Liver (tissue), 9 donors: ENCODE measurements around the gene CACNA1A. TPM values are rescaled to one million over a fixed set of nuclear protein-coding genes. Genes with fewer than 3 reads are reported as not detected.

Source experiments
- DNase-seq: peaks from one replicate; pipeline ENCODE4 v3.0.0-alpha.2; 2017; ENCODE audit warnings: low spot score
- H3K27ac ChIP-seq, 2 donors: one replicate each; pipeline ENCODE4 v1.7.0; 2013; ENCODE audit warnings: inconsistent platforms in 2 of 2, low read length in 2 of 2, control low read depth in 1 of 2, low read depth in 1 of 2, mild to moderate bottlenecking in 1 of 2
- H3K27me3 ChIP-seq, 4 donors: one replicate each; pipeline versions ENCODE4 v1.6.1 to v1.7.0; 2013; ENCODE audit warnings: low read length in 3 of 4, inconsistent platforms in 1 of 4, mild to moderate bottlenecking in 1 of 4, moderate library complexity in 1 of 4; ENCODE audit not compliant: control insufficient read depth in 4 of 4, insufficient read depth in 4 of 4
- H3K36me3 ChIP-seq, 4 donors: one replicate each; pipeline versions ENCODE4 v1.6.1 to v1.7.0; 2013; ENCODE audit warnings: low read length in 3 of 4, mild to moderate bottlenecking in 3 of 4, low read depth in 1 of 4, moderate library complexity in 1 of 4; ENCODE audit not compliant: control insufficient read depth in 4 of 4, insufficient read depth in 3 of 4
- H3K4me1 ChIP-seq, 4 donors: one replicate each; pipeline versions ENCODE4 v1.6.1 to v1.7.0; 2013; ENCODE audit warnings: low read length in 3 of 4, mild to moderate bottlenecking in 3 of 4, moderate library complexity in 1 of 4; ENCODE audit not compliant: control insufficient read depth in 4 of 4, insufficient read depth in 4 of 4
- H3K4me3 ChIP-seq, 3 donors: one replicate each; pipeline versions ENCODE4 v1.6.1 to v1.7.0; 2013; ENCODE audit warnings: low read length in 3 of 3, control low read depth in 1 of 3, low read depth in 1 of 3, mild to moderate bottlenecking in 1 of 3
- H3K9ac ChIP-seq, 2 donors: one replicate each; pipeline ENCODE4 v1.7.0; 2013; ENCODE audit warnings: low read length in 2 of 2, mild to moderate bottlenecking in 2 of 2, moderate library complexity in 2 of 2, control low read depth in 1 of 2, low read depth in 1 of 2
- H3K9me3 ChIP-seq, 4 donors: one replicate each; pipeline versions ENCODE4 v1.6.1 to v1.7.0; 2013; ENCODE audit warnings: low read length in 3 of 4; ENCODE audit not compliant: control insufficient read depth in 4 of 4
- CTCF ChIP-seq: fragments of 150-350 bp; IDR thresholded peaks from 2 replicates; pipeline ENCODE4 v1.5.1; 2017; ENCODE audit warnings: improper control_type of control experiment, low read depth, low read length; ENCODE audit not compliant: missing input control
- GABPA ChIP-seq, 2 donors: IDR thresholded peaks in 1 of 2; conservative IDR thresholded peaks in 1 of 2; 2 replicates each; pipeline ENCODE4 v1.6.1; 2016; ENCODE audit warnings: antibody characterized with exemption in 2 of 2, mild to moderate bottlenecking in 1 of 2, moderate library complexity in 1 of 2
- HNF4G ChIP-seq: IDR thresholded peaks from 2 replicates; pipeline ENCODE4 v1.6.1; 2016; ENCODE audit warnings: antibody characterized with exemption
- JUND ChIP-seq, 2 donors: IDR thresholded peaks; 2 replicates each; pipeline ENCODE4 v1.6.1; 2016; ENCODE audit warnings: antibody characterized with exemption in 2 of 2
- SP1 ChIP-seq: IDR thresholded peaks from 2 replicates; pipeline ENCODE4 v1.6.1; 2018; ENCODE audit warnings: antibody characterized with exemption, mild to moderate bottlenecking
- TAF1 ChIP-seq: conservative IDR thresholded peaks from 2 replicates; pipeline ENCODE4 v1.6.1; 2016; ENCODE audit warnings: antibody characterized with exemption, mild to moderate bottlenecking
- WGBS: extraction: QIAGEN DNeasy Blood & Tissue Kit; methylation state at CpG from one replicate; pipeline ENCODE4 v1.1.7; 2013; 5-methylcytosine and 5-hydroxymethylcytosine counted together
- polyA plus RNA-seq, 2 donors: library from polyadenylated mRNA; stranded (reverse) in 1 of 2; unstranded in 1 of 2; fragments of 200-250 nt in 1 of 2; fragments of >200 nt in 1 of 2; fragmentation: Nextera tagmentation in 1 of 2; extraction: Ambion mirVana in 1 of 2; gene quantifications; one replicate each; pipeline versions ENCODE4 v1.2.1 to v1.2.3, GENCODE V29; 2013 to 2015
- total RNA-seq, 2 donors: library from RNA; depleted of rRNA; stranded (reverse); fragments of >200 nt; gene quantifications; one replicate each; pipeline ENCODE4 v1.2.3, GENCODE V29; 2014
- TF ChIP-seq, protein P1 (sequence below): IDR thresholded peaks from 2 replicates; pipeline ENCODE4 v1.6.1; 2016; ENCODE audit warnings: antibody characterized with exemption
- TF ChIP-seq, protein P2 (sequence below): IDR thresholded peaks from 2 replicates; pipeline ENCODE4 v1.6.1; 2016; ENCODE audit warnings: antibody characterized with exemption
- donor health status: healthy.
- donor health status: healthy.
- donor health status: healthy.
- donor health status: healthy.
- donor health status: healthy.

The CACNA1A gene
- total and polyA plus RNA-seq, 4 donors = 0.09 to 0.17 (median 0.17) TPM; not detected in 1

GRCh38 chr19:13255719-13256059 lies 250.6 kb downstream of the CACNA1A start:
- H3K9ac ChIP-seq = no peak overlapping the region
- TF ChIP-seq CTCF (no peak), JUND (IDR thresholded peaks at IDR 0.05) (no peak), GABPA (IDR thresholded peaks at IDR 0.05 in 1 of 2, conservative IDR thresholded peaks at IDR 0.05 in 1 of 2) (no peak)
- no peaks in the 10 kb centered on the region for H3K36me3 ChIP-seq
- peaks cover 0 to 3% (median 0%) of the 10 kb centered on the region in 4 donors for H3K9me3 ChIP-seq
- no peak for DNase-seq
- H3K27ac ChIP-seq = no peak overlapping the region
- H3K4me1 ChIP-seq = no peaks in the 10 kb centered on the region
- no peaks in the 10 kb centered on the region for H3K27me3 ChIP-seq
- H3K4me3 ChIP-seq = no peak overlapping the region
- WGBS = 64% methylated on average over 2 of the region's 2 CpGs

- Histone ChIP-seq H3K9ac (no peak overlapping the region), H3K36me3 (no peaks in the 10 kb centered on the region), H3K27me3 (no peaks in the 10 kb centered on the region), H3K4me1 (no peaks in the 10 kb centered on the region), H3K27ac (no peak overlapping the region), H3K9me3 (peaks cover 0 to 3% (median 0%) of the 10 kb centered on the region in 4 donors), H3K4me3 (no peak overlapping the region)
- TF ChIP-seq GABPA (IDR thresholded peaks at IDR 0.05 in 1 of 2, conservative IDR thresholded peaks at IDR 0.05 in 1 of 2) (no peak), SP1 (no peak), HNF4G (no peak)
- TF ChIP-seq, protein P1, sequence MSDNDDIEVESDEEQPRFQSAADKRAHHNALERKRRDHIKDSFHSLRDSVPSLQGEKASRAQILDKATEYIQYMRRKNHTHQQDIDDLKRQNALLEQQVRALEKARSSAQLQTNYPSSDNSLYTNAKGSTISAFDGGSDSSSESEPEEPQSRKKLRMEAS = no peak
- TF ChIP-seq, protein P2, sequence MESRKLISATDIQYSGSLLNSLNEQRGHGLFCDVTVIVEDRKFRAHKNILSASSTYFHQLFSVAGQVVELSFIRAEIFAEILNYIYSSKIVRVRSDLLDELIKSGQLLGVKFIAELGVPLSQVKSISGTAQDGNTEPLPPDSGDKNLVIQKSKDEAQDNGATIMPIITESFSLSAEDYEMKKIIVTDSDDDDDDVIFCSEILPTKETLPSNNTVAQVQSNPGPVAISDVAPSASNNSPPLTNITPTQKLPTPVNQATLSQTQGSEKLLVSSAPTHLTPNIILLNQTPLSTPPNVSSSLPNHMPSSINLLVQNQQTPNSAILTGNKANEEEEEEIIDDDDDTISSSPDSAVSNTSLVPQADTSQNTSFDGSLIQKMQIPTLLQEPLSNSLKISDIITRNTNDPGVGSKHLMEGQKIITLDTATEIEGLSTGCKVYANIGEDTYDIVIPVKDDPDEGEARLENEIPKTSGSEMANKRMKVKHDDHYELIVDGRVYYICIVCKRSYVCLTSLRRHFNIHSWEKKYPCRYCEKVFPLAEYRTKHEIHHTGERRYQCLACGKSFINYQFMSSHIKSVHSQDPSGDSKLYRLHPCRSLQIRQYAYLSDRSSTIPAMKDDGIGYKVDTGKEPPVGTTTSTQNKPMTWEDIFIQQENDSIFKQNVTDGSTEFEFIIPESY = no peak
- DNase-seq = no peak
- WGBS = 82% methylated on average over 21 of the region's 21 CpGs
These were observed 251.1 kb downstream of the CACNA1A start for GRCh38 chr19:13255041-13255718.

DNA sequence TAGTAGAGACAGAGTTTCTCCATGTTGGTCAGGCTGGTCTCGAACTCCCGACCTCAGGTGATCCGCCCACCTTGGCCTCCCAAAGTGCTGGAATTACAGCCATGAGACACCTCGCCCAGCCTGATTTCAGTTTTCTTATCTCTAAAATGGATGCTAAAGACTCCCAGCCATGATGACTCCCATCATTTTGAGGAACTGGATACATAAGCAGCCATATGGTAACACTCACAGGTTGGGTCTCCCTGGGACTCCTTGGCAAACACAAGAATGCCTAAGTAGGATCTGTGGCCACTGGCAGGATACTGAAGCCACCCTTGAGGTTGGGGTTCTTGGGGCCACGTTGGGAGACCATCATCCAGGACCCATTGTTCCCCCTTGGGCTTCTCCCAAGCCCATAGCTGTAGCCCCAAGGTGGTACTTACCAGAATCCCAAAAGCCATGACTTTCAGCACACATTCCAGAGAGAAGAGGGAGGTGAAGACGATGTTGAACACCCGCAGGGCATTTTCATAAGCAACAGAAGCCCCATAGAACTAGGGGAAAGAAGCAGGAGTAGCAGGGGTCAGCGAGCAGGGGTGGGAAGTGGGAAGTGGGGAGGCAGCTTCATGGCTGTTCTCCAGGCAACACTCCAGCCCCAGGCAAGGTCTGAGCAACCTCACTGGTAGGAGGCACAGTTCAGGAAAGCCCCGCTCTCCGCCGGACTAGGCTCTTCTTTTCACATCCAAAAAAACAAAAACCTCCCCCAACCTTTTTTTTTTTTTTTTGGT lies 253.5 kb downstream of the CACNA1A start:
- Histone ChIP-seq H3K4me3 (no peak overlapping the region), H3K9ac (no peak overlapping the region), H3K36me3 (no peaks in the 10 kb centered on the region), H3K9me3 (peaks cover 0 to 3% (median 0%) of the 10 kb centered on the region in 4 donors), H3K27ac (no peak overlapping the region), H3K4me1 (no peaks in the 10 kb centered on the region), H3K27me3 (no peaks in the 10 kb centered on the region)
- no peak for DNase-seq
- TF ChIP-seq TAF1 (no peak), JUND (IDR thresholded peaks at IDR 0.05) (no peak)
- 83% methylated on average over 11 of the region's 11 CpGs for whole genome bisulfite sequencing
